Smooth muscle cell (in vitro differentiated cells): ENCODE measurements around the gene FHIT. TPM values are rescaled to one million over a fixed set of nuclear protein-coding genes. Genes with fewer than 3 reads are reported as not detected.

Experiments used
- DNase-seq: peaks from one replicate; lab custom pipeline; 2025; ENCODE audit not compliant: unreplicated experiment; lab: John Stamatoyannopoulos, UW
- H2AFZ ChIP-seq: fragments of 200-600 bp; sonication (generic); 2 replicates; pipeline ENCODE4 v1.6.0; 2016; ENCODE audit warnings: antibody characterized with exemption, low read depth, mild to moderate bottlenecking
- H3F3A ChIP-seq: fragments of 200-600 bp; sonication (generic); 2 replicates; pipeline ENCODE4 v1.6.0; 2017; ENCODE audit warnings: antibody characterized with exemption, low read depth
- H3K27ac ChIP-seq: fragments of 200-600 bp; sonication (generic); 2 replicates; pipeline ENCODE4 v1.5.1; 2016; ENCODE audit warnings: low read depth, mild to moderate bottlenecking
- H3K27me3 ChIP-seq: fragments of 200-600 bp; sonication (generic); 2 replicates; pipeline ENCODE4 v1.6.1; 2016; ENCODE audit warnings: low read depth, mild to moderate bottlenecking
- H3K36me3 ChIP-seq: fragments of 200-600 bp; sonication (generic); 2 replicates; pipeline ENCODE4 v1.5.1; 2016; ENCODE audit warnings: low read depth
- H3K4me1 ChIP-seq: fragments of 200-600 bp; sonication (generic); 2 replicates; pipeline ENCODE4 v1.5.1; 2016; ENCODE audit warnings: low read depth
- H3K4me2 ChIP-seq: fragments of 200-600 bp; sonication (generic); 2 replicates; pipeline ENCODE4 v1.6.0; 2016; ENCODE audit warnings: mild to moderate bottlenecking
- H3K4me3 ChIP-seq: fragments of 200-600 bp; sonication (generic); 2 replicates; pipeline ENCODE4 v1.5.1; 2016; ENCODE audit warnings: mild to moderate bottlenecking
- H3K79me2 ChIP-seq: fragments of 200-600 bp; sonication (generic); 2 replicates; pipeline ENCODE4 v1.6.0; 2016; ENCODE audit warnings: low read depth, mild to moderate bottlenecking
- H3K9ac ChIP-seq: fragments of 200-600 bp; sonication (generic); 2 replicates; pipeline ENCODE4 v1.6.0; 2016; ENCODE audit warnings: low read depth
- H3K9me3 ChIP-seq: fragments of 200-600 bp; sonication (generic); replicated peaks from 2 replicates; pipeline ENCODE4 v1.5.1; 2016; ENCODE audit warnings: low read depth
- H4K20me1 ChIP-seq: fragments of 200-600 bp; sonication (generic); 2 replicates; pipeline ENCODE4 v1.6.0; 2016; ENCODE audit warnings: low read depth
- CTCF ChIP-seq: fragments of 200-600 bp; sonication (generic); IDR thresholded peaks from 2 replicates; pipeline ENCODE4 v1.5.1; 2017; ENCODE audit warnings: borderline replicate concordance, mild to moderate bottlenecking, antibody characterized with exemption; ENCODE audit not compliant: insufficient read depth, poor library complexity, severe bottlenecking
- WGBS: methylation state at CpG from one replicate; pipeline ENCODE4 v1.1.7; 2016; ENCODE audit warnings: low lambda C conversion rate; 5-methylcytosine and 5-hydroxymethylcytosine counted together
- polyA plus RNA-seq: library from polyadenylated mRNA; unstranded; fragments of >200 nt; fragmentation: Nextera tagmentation; extraction: Ambion mirVana; gene quantifications from 2 replicates; pipeline ENCODE4 v1.2.1, GENCODE V29; 2016
- total RNA-seq: library from RNA; depleted of rRNA; stranded (reverse); fragments of >200 nt; gene quantifications from 2 replicates; pipeline ENCODE4 v1.2.3, GENCODE V29; 2014

FHIT gene
- total and polyA plus RNA-seq, 2 experiments from 2014 or later, result 5.9 to 6.7 TPM

- no peak overlapping the region for H3K4me3 ChIP-seq
- no peak overlapping the region for H2AFZ ChIP-seq
- no peaks in the 10 kb centered on the region for H3F3A ChIP-seq
- TF ChIP-seq CTCF, result no peak
- no peak overlapping the region for H3K27ac ChIP-seq
- no peak overlapping the region for H3K4me2 ChIP-seq
- H3K9ac ChIP-seq, result no peak overlapping the region
- no peaks in the 10 kb centered on the region for H3K9me3 ChIP-seq
- no peaks in the 10 kb centered on the region for H3K79me2 ChIP-seq
- no peaks in the 10 kb centered on the region for H3K36me3 ChIP-seq
- no peaks in the 10 kb centered on the region for H4K20me1 ChIP-seq
- H3K4me1 ChIP-seq, result no peaks in the 10 kb centered on the region
- no peak for DNase-seq
- 91% methylated on average over 2 of the region's 2 CpGs for WGBS
- no peaks in the 10 kb centered on the region for H3K27me3 ChIP-seq
Measured at GRCh38 chr3:60238550-60238949, 1012.7 kb downstream of the FHIT start.

GRCh38 chr3:60229502-60229901 lies 1021.8 kb downstream of the FHIT start:
- no peaks in the 10 kb centered on the region for H3K27me3 ChIP-seq
- DNase-seq, result no peak
- no peak overlapping the region for H3K9ac ChIP-seq
- H3K4me1 ChIP-seq, result no peaks in the 10 kb centered on the region
- 98% methylated on average over 2 of the region's 2 CpGs for WGBS
- no peaks in the 10 kb centered on the region for H3K36me3 ChIP-seq
- no peaks in the 10 kb centered on the region for H3K79me2 ChIP-seq
- no peak overlapping the region for H2AFZ ChIP-seq
- TF ChIP-seq CTCF, result no peak
- H4K20me1 ChIP-seq, result no peaks in the 10 kb centered on the region
- no peaks in the 10 kb centered on the region for H3F3A ChIP-seq
- H3K27ac ChIP-seq, result no peak overlapping the region
- H3K9me3 ChIP-seq, result no peaks in the 10 kb centered on the region
- no peak overlapping the region for H3K4me3 ChIP-seq
- H3K4me2 ChIP-seq, result no peak overlapping the region

- Histone ChIP-seq H4K20me1 (no peaks in the 10 kb centered on the region), H3K4me1 (no peaks in the 10 kb centered on the region), H3K4me3 (no peak overlapping the region), H3K27ac (no peak overlapping the region), H3K9ac (no peak overlapping the region), H3K36me3 (no peaks in the 10 kb centered on the region), H3K4me2 (no peak overlapping the region), H3K27me3 (no peaks in the 10 kb centered on the region), H3K79me2 (no peaks in the 10 kb centered on the region), H3K9me3 (no peaks in the 10 kb centered on the region), H3F3A (no peaks in the 10 kb centered on the region), H2AFZ (no peak overlapping the region)
- TF ChIP-seq CTCF, result no peak
- 79% methylated on average over 4 of the region's 4 CpGs for WGBS
- no peak for DNase-seq
Measured at GRCh38 chr3:60228823-60229222, 1022.4 kb downstream of the FHIT start.

GRCh38 chr3:60226912-60227311 lies 1024.3 kb downstream of the FHIT start:
- Histone ChIP-seq H3K4me2 (no peak overlapping the region), H3K27me3 (no peaks in the 10 kb centered on the region), H3F3A (no peaks in the 10 kb centered on the region), H3K27ac (no peak overlapping the region), H3K36me3 (no peaks in the 10 kb centered on the region), H3K79me2 (no peaks in the 10 kb centered on the region), H3K9me3 (no peaks in the 10 kb centered on the region), H2AFZ (no peak overlapping the region), H3K4me3 (no peak overlapping the region), H4K20me1 (no peaks in the 10 kb centered on the region), H3K4me1 (no peaks in the 10 kb centered on the region), H3K9ac (no peak overlapping the region)
- WGBS, result 90% methylated on average over 2 of the region's 2 CpGs
- no peak for TF ChIP-seq CTCF
- no peak for DNase-seq
